Measurements from ENCODE around the gene RBBP8NL. TPM values are rescaled to one million over a fixed set of nuclear protein-coding genes. Genes with fewer than 3 reads are reported as not detected.

Gene RBBP8NL
- total RNA-seq, 6 experiments from 2014 or later: not detected

DNA sequence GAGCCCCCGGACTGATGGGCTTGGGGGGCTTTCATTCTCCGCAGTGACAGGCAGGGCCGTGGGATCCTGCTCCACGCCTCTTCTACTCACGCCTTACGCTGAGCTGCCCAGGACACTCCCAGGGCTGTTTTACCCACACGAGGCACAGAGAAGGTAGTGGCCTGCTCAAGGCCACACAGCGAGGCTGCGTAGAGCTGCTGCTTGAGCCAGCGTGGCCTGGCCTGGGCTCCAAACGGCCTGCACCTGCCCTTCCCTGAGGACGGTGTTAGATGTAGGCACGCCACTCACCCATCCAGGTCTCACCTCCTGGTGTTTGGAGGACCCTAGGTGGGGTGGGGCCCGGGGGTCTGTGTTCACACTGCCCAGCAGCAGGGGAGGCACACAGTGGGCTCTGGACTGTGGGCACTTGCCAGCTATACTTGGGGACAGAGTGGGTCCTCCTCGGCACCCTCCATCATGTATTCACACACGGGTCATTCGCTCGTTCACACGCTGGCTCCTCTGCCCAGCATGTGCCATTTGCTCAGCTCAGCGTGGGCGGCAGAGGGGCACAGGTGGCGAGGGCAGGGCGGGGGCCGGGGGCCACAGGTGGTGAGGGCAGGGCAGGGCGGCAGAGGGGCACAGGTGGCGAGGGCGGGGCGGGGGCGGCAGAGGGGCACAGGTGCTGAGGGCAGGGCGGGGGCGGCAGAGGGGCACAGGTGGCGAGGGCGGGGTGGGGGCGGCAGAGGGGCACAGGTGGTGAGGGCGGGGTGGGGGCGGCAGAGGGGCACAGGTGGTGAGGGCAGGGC is 18.4 kb upstream of the RBBP8NL start:
- H3K27ac Mint-ChIP-seq: no peak overlapping the region
- H3K27me3 Mint-ChIP-seq (ENCODE audit: insufficient read depth): peaks cover 30% of the 10 kb centered on the region
- H3K4me1 Mint-ChIP-seq (ENCODE audit: low read depth): no peaks in the 10 kb centered on the region
- DNase-seq: no peak
- no peak overlapping the region for H3K4me3 Mint-ChIP-seq
- TF ChIP-seq, protein P1, sequence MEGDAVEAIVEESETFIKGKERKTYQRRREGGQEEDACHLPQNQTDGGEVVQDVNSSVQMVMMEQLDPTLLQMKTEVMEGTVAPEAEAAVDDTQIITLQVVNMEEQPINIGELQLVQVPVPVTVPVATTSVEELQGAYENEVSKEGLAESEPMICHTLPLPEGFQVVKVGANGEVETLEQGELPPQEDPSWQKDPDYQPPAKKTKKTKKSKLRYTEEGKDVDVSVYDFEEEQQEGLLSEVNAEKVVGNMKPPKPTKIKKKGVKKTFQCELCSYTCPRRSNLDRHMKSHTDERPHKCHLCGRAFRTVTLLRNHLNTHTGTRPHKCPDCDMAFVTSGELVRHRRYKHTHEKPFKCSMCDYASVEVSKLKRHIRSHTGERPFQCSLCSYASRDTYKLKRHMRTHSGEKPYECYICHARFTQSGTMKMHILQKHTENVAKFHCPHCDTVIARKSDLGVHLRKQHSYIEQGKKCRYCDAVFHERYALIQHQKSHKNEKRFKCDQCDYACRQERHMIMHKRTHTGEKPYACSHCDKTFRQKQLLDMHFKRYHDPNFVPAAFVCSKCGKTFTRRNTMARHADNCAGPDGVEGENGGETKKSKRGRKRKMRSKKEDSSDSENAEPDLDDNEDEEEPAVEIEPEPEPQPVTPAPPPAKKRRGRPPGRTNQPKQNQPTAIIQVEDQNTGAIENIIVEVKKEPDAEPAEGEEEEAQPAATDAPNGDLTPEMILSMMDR (IDR thresholded peaks at IDR 0.05): no peak
- no peaks in the 10 kb centered on the region for H3K9me3 Mint-ChIP-seq
- no peaks in the 10 kb centered on the region for H3K36me3 Mint-ChIP-seq (ENCODE audit: low read depth)

DNA sequence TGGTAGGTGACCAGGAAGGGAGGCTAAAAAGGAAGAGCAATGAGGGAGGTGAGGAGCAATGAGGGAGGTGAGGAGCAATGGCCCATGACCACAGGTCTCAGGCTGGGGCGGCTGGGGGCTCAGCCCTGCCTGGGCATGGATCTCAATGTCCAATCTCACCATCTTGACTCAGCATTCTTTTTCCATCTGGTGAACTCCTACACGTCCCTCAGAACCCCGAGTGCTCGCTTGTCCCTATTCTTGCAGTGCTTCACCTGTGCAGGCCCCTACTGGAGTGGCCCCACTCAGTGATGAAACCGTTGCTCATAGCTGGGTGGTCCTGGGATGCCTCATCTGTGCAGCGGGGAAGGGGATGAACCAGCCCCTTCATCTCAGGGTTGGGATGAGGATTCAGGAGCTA is 16.9 kb upstream of the RBBP8NL start:
- no peaks in the 10 kb centered on the region for H3K9me3 Mint-ChIP-seq
- H3K27me3 Mint-ChIP-seq (ENCODE audit: insufficient read depth): peaks cover 35% of the 10 kb centered on the region
- no peak overlapping the region for H3K27ac Mint-ChIP-seq
- H3K4me1 Mint-ChIP-seq (ENCODE audit: low read depth): no peaks in the 10 kb centered on the region
- TF ChIP-seq, protein P1 (IDR thresholded peaks at IDR 0.05): no peak
- DNase-seq: no peak
- no peaks in the 10 kb centered on the region for H3K36me3 Mint-ChIP-seq (ENCODE audit: low read depth)
- no peak overlapping the region for H3K4me3 Mint-ChIP-seq

DNA sequence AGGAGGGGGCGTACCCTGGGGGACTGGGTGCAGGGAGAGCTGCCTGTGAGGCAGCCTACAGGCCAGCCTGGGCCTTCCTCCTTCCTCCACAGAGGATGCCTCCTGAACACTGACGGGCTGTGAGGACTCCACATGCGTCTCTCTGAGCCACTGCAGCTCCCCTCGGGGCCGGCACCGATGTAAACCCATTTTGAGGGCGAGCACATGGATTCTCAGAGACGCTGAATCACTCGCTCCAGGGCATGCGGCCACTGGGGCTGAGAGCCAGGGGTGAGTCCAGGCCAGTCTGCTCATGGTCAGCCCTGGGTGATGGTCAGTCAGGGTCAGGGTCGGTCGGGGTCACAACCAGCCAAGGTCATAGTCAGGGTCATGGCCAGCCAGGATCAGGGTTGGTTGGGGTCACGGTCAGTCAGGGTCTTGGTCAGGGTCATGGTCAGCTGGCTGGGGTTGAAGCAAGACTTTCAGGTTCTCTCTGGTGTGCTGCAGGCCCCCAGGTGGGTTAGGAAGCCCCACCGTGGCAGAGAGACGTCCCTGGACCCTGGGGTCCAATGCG is 14.7 kb upstream of the RBBP8NL start:
- Mint-ChIP-seq H3K27me3 (ENCODE audit: insufficient read depth) (peaks cover 38% of the 10 kb centered on the region), H3K9me3 (no peaks in the 10 kb centered on the region), H3K27ac (no peak overlapping the region), H3K4me1 (ENCODE audit: low read depth) (no peaks in the 10 kb centered on the region), H3K36me3 (ENCODE audit: low read depth) (no peaks in the 10 kb centered on the region), H3K4me3 (no peak overlapping the region)
- no peak for DNase-seq
- TF ChIP-seq, protein P1 (IDR thresholded peaks at IDR 0.05): no peak

DNA sequence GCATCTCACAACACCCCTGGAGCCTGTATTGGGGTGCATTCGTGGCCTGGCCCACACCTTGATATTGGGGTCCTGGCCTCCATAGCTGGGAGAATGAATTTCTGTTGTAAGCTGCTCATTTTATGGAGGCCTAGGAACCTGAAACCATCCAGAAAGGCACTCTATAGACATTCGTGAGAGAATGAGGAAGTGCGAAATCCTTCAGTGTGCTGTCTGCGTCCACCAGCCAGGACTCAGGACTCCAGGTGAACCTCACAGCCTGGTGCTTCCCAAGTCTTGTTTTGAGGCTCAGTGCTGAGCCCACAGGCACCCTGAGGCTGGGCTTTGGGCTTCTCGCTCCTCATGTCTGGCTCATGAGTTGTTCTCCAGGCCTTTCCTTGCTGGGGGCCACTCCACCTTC is 11.9 kb upstream of the RBBP8NL start:
- H3K4me1 Mint-ChIP-seq (ENCODE audit: low read depth): no peaks in the 10 kb centered on the region
- no peaks in the 10 kb centered on the region for H3K9me3 Mint-ChIP-seq
- peaks cover 54% of the 10 kb centered on the region for H3K27me3 Mint-ChIP-seq (ENCODE audit: insufficient read depth)
- H3K27ac Mint-ChIP-seq: no peak overlapping the region
- TF ChIP-seq, protein P1 (IDR thresholded peaks at IDR 0.05): no peak
- DNase-seq: no peak
- no peaks in the 10 kb centered on the region for H3K36me3 Mint-ChIP-seq (ENCODE audit: low read depth)
- H3K4me3 Mint-ChIP-seq: no peak overlapping the region

DNA sequence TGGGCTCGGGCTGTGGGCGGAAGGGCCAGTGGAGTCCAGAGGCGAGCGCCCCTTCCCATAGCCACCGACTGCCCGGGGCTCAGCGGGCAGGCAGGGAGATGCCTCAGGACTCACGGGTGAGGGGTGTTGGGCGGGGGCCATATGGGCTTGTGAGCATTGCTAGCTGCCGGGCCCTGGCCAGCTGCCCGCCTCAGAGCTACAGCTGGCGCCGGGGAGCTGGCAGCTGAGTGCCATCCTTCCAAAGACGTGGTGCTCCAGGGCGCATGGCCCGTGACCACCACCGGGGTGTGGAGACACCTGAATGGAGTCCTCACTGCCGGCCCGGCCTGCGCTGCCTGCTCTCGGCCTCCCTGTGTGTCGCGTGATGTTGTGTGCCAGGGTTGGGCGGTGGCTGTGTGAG is 10.6 kb upstream of the RBBP8NL start:
- TF ChIP-seq, protein P1 (IDR thresholded peaks at IDR 0.05): no peak
- Mint-ChIP-seq H3K27me3 (ENCODE audit: insufficient read depth) (peaks cover 64% of the 10 kb centered on the region), H3K36me3 (ENCODE audit: low read depth) (no peaks in the 10 kb centered on the region), H3K4me3 (no peak overlapping the region), H3K4me1 (ENCODE audit: low read depth) (no peaks in the 10 kb centered on the region), H3K9me3 (no peaks in the 10 kb centered on the region), H3K27ac (no peak overlapping the region)
- DNase-seq: no peak
